SU-DHL-6 (cell line): ENCODE results near the gene PLA2G2C.

Source experiments
- H2AFZ ChIP-seq: fragments of 200-600 bp; sonication (generic); 2 replicates; pipeline ENCODE4 v1.6.1; 2014; ENCODE audit warnings: low read depth, mild to moderate bottlenecking, moderate library complexity, mixed read lengths, antibody characterized with exemption, low read length; ENCODE audit not compliant: severe bottlenecking
- H3F3A ChIP-seq: fragments of 200-600 bp; shearing (Covaris generic); 2 replicates; pipeline ENCODE4 v1.6.0; 2016; ENCODE audit warnings: antibody characterized with exemption, mild to moderate bottlenecking; ENCODE audit not compliant: insufficient read depth
- H3K27ac ChIP-seq: fragments of 200-600 bp; sonication (generic); 2 replicates; pipeline ENCODE4 v1.5.1; 2016; ENCODE audit warnings: low read depth, mild to moderate bottlenecking, low read length, moderate library complexity, mixed read lengths
- H3K27me3 ChIP-seq: fragments of 200-600 bp; sonication (generic), shearing (Covaris generic); 2 replicates; pipeline ENCODE4 v1.6.0; 2014; ENCODE audit warnings: mild to moderate bottlenecking, low read length
- H3K36me3 ChIP-seq: fragments of 200-600 bp; sonication (generic); 2 replicates; pipeline ENCODE4 v1.6.1; 2014; ENCODE audit warnings: mild to moderate bottlenecking, low read length, mixed read lengths
- H3K4me2 ChIP-seq: fragments of 300-600, 200-600 bp; shearing (Covaris generic), sonication (generic); 2 replicates; pipeline ENCODE4 v1.6.0; 2014; ENCODE audit warnings: low read length, low read depth, mild to moderate bottlenecking; ENCODE audit not compliant: poor library complexity, severe bottlenecking
- H3K4me3 ChIP-seq: fragments of 200-600 bp; sonication (generic); 2 replicates; pipeline ENCODE4 v1.5.1; 2014; ENCODE audit warnings: antibody characterized with exemption, low read length, mild to moderate bottlenecking, mixed read lengths; ENCODE audit not compliant: insufficient read depth, poor library complexity, severe bottlenecking
- H3K79me2 ChIP-seq: fragments of 200-600 bp; sonication (generic); 2 replicates; pipeline ENCODE4 v1.6.1; 2014; ENCODE audit warnings: mild to moderate bottlenecking, low read length, moderate library complexity; ENCODE audit not compliant: insufficient read depth
- H3K9ac ChIP-seq: fragments of 200-600 bp; sonication (generic); 2 replicates; pipeline ENCODE4 v1.7.0; 2014; ENCODE audit warnings: mild to moderate bottlenecking, low read length
- H3K9me2 ChIP-seq: fragments of 200-600 bp; sonication (generic); replicated peaks from 2 replicates; pipeline ENCODE4 v1.6.1; 2014; ENCODE audit warnings: low read length; ENCODE audit not compliant: insufficient read depth
- H3K9me3 ChIP-seq: fragments of 200-600 bp; sonication (generic); 2 replicates; pipeline ENCODE4 v1.6.1; 2014; ENCODE audit warnings: low read length, mixed read lengths; ENCODE audit not compliant: insufficient read depth
- H4K20me1 ChIP-seq: fragments of 200-600 bp; sonication (generic); 2 replicates; pipeline ENCODE4 v1.6.1; 2014; ENCODE audit warnings: low read depth, mild to moderate bottlenecking, antibody characterized with exemption, low read length, moderate library complexity, mixed read lengths
- CTCF ChIP-seq: fragments of 200-600 bp; sonication (generic); IDR thresholded peaks from one replicate; pipeline ENCODE4 v1.5.1; 2017; ENCODE audit warnings: antibody characterized with exemption, mild to moderate bottlenecking, low read length, moderate library complexity; ENCODE audit not compliant: insufficient read depth, poor library complexity, severe bottlenecking
- EZH2phosphoT487 ChIP-seq: fragments of 200-600 bp; sonication (generic), shearing (Covaris generic); conservative IDR thresholded peaks from 2 replicates; pipeline ENCODE4 v1.6.1; 2018; ENCODE audit warnings: mild to moderate bottlenecking, antibody characterized with exemption, low read length, moderate library complexity, mixed read lengths

PLA2G2C gene

GRCh38 chr1:20190256-20191160 is 4.2 kb upstream of the PLA2G2C start:
- Histone ChIP-seq H3K9me2 (no peaks in the 10 kb centered on the region), H3K4me2 (no peak overlapping the region), H4K20me1 (no peaks in the 10 kb centered on the region), H3K9ac (no peak overlapping the region), H3K9me3 (no peaks in the 10 kb centered on the region), H2AFZ (no peak overlapping the region), H3K36me3 (no peaks in the 10 kb centered on the region), H3F3A (no peaks in the 10 kb centered on the region), H3K27ac (no peak overlapping the region), H3K79me2 (no peaks in the 10 kb centered on the region), H3K4me3 (no peak overlapping the region), H3K27me3 (no peaks in the 10 kb centered on the region)
- no peak for TF ChIP-seq EZH2phosphoT487

GRCh38 chr1:20189664-20190063 is 3.3 kb upstream of the PLA2G2C start:
- no peaks in the 10 kb centered on the region for H4K20me1 ChIP-seq
- no peaks in the 10 kb centered on the region for H3K9me2 ChIP-seq
- H3K27me3 ChIP-seq: no peaks in the 10 kb centered on the region
- H3K36me3 ChIP-seq: no peaks in the 10 kb centered on the region
- H3K9ac ChIP-seq: no peak overlapping the region
- H3F3A ChIP-seq: no peaks in the 10 kb centered on the region
- H3K27ac ChIP-seq: no peak overlapping the region
- H2AFZ ChIP-seq: no peak overlapping the region
- no peaks in the 10 kb centered on the region for H3K79me2 ChIP-seq
- TF ChIP-seq EZH2phosphoT487 (no peak), CTCF (no peak)
- no peak overlapping the region for H3K4me3 ChIP-seq
- H3K9me3 ChIP-seq: no peaks in the 10 kb centered on the region
- H3K4me2 ChIP-seq: no peak overlapping the region

GRCh38 chr1:20188455-20188817 is 2.1 kb upstream of the PLA2G2C start:
- H3K4me3 ChIP-seq: no peak overlapping the region
- no peaks in the 10 kb centered on the region for H4K20me1 ChIP-seq
- H3F3A ChIP-seq: no peaks in the 10 kb centered on the region
- H3K27ac ChIP-seq: no peak overlapping the region
- no peaks in the 10 kb centered on the region for H3K36me3 ChIP-seq
- TF ChIP-seq EZH2phosphoT487 (no peak), CTCF (no peak)
- H3K9me2 ChIP-seq: no peaks in the 10 kb centered on the region
- H3K9ac ChIP-seq: no peak overlapping the region
- H3K9me3 ChIP-seq: no peaks in the 10 kb centered on the region
- H3K4me2 ChIP-seq: no peak overlapping the region
- no peaks in the 10 kb centered on the region for H3K79me2 ChIP-seq
- H3K27me3 ChIP-seq: no peaks in the 10 kb centered on the region
- H2AFZ ChIP-seq: no peak overlapping the region

- TF ChIP-seq CTCF: no peak
- TF ChIP-seq EZH2phosphoT487: no peak
- no peaks in the 10 kb centered on the region for H3F3A ChIP-seq
- no peak overlapping the region for H3K27ac ChIP-seq
- no peaks in the 10 kb centered on the region for H4K20me1 ChIP-seq
- no peak overlapping the region for H3K4me3 ChIP-seq
- no peaks in the 10 kb centered on the region for H3K36me3 ChIP-seq
- no peaks in the 10 kb centered on the region for H3K9me2 ChIP-seq
- no peaks in the 10 kb centered on the region for H3K27me3 ChIP-seq
- H3K9me3 ChIP-seq: no peaks in the 10 kb centered on the region
- no peak overlapping the region for H3K4me2 ChIP-seq
- no peaks in the 10 kb centered on the region for H3K79me2 ChIP-seq
- H3K9ac ChIP-seq: no peak overlapping the region
- H2AFZ ChIP-seq: no peak overlapping the region
These were observed 1.6 kb upstream of the PLA2G2C start for GRCh38 chr1:20187813-20188454.
